Activated CD4-positive, alpha-beta T cell treated with anti-CD3 and anti-CD28 coated beads for 1 hour (primary cell): ENCODE results near the gene VTCN1.

Experiments used
- DNase-seq: peaks from one replicate; pipeline ENCODE4 v3.0.0-alpha.2; 2020

The VTCN1 gene

DNA sequence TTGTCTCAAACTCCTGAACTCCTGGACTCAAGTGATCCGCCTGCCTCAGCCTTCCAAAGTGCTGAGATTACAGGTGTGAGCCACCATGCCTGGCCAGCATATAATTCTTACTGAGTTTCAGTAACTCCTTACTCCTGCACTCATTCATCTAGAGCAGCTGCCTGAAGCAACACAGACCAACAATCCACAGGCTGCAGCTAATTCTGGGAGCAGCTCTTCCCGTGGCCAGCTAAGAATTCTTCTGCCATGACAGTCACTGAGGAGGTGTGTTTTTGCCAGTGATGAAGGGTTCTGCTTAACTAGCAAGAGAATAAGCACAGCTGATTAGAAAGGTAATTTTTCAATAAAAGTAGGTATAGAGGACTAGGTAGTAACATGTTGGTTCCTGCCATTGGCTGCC is 5.4 kb downstream of the VTCN1 start:
- DNase-seq, result no peak

- no peak for DNase-seq
These were observed 8.9 kb downstream of the VTCN1 start for GRCh38 chr1:117201808-117202207.

- DNase-seq, result no peak
These were observed 12.6 kb downstream of the VTCN1 start for GRCh38 chr1:117198097-117198496.

DNA sequence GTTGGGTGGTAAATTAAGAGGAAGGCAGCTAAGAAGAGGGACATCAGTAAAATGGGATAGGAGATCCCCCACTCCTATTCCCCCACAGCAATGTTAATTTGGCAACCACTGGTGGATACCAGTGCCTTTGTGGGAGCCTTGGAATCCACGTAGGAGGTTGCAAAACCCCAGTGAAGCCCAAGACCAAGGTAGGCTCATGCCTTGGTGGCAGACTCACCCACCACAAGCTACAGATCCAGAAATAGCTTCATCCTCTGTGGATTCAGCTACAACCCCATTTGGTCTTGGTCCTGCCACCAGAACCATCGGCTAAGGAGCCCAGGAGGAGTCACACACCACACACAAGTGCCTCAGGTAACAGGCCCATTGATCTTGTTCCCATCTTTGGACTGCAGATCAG is 21.0 kb downstream of the VTCN1 start:
- no peak for DNase-seq

DNA sequence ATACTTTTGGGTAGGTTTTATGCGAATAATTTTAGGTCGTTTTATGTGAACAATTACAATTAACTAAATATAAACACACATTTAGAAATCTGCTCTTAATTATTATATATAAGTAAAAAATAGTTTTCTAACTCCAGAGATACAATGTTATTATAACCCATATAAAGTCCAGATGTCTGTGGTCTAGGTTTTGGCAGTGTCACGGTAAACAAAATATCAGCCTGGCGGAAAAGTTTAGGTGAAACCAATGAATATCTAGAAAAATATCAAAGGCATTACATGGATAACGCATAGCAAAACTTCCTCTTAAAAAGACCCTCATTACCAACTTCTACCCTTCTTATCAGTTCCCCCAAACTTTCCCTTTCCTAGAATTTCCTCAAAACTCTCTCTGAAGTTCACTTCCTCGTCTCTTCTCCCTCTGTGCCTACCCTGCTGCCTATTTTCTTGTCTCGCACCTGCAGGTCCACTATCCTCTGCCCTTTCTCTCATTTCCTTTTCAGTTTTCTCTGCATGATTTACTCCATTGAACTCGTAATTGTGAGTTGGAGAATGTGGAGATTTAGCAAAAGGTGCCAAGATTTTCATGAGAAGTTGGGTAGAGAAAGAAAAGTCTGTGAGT is 21.8 kb downstream of the VTCN1 start:
- no peak for DNase-seq

GRCh38 chr1:117188170-117188815 is 22.4 kb downstream of the VTCN1 start:
- no peak for DNase-seq

GRCh38 chr1:117183112-117183511 is 27.6 kb downstream of the VTCN1 start:
- no peak for DNase-seq

- DNase-seq, result no peak
These were observed 28.4 kb downstream of the VTCN1 start for GRCh38 chr1:117182319-117182718.

- DNase-seq, result no peak
These were observed 29.1 kb downstream of the VTCN1 start for GRCh38 chr1:117181630-117182041.

GRCh38 chr1:117180147-117180967 is 30.4 kb downstream of the VTCN1 start:
- DNase-seq, result no peak

DNA sequence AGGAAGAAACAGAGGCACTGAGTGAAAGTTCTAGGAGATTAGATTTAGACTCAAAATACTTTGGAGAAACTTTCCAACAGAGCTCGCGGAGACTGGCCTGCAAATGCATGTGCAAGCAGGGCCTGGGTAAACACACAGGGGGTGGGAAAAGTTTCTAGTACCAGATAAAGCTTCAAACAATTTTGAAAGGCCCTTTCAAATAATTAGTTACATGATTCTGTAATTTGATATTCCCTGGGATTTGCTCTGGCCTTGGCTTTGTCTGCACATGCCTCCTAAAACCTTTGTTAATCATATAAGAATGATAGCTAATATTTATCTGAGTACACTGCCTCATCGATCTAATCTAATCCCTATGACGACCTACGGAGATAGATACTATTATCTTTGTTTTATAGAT is 31.3 kb downstream of the VTCN1 start:
- no peak for DNase-seq

DNA sequence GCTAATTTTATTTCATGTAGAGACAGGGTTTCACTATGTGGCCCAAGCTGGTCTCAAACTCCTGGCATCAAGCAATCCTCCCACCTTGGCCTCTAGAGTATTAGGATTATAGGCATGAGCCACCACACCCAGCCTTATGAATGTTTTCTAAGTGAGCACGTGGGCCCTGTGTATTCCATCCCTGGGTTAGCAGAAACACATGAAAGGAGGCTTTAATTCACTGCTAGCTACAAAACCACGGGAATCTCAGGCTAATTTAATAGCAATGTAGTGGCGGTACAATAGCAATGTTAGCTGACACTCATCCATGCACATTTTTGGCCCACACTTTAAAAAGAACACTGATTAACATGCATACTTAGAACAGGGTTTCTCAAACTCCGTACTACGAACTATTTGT is 32.0 kb downstream of the VTCN1 start:
- DNase-seq, result no peak

DNA sequence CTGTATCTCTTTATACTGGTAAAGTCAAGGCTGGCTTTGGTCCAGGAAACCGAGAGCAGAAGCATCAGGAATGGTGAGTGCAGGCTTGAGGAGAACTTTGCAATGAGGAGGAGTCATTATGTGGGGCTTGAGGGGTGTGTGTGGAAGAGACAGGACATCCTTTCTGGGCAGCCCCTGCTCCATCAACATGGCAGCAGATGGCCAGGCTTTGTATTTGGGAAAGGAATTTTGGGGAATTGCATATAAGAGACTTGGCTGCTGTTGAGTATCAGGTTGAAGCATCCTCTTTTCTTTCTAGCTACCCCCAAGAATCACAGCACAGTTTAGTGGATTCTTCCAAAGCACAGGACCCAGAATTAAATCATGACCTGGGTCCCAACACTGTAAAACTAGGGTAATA is 33.4 kb downstream of the VTCN1 start:
- no peak for DNase-seq

DNA sequence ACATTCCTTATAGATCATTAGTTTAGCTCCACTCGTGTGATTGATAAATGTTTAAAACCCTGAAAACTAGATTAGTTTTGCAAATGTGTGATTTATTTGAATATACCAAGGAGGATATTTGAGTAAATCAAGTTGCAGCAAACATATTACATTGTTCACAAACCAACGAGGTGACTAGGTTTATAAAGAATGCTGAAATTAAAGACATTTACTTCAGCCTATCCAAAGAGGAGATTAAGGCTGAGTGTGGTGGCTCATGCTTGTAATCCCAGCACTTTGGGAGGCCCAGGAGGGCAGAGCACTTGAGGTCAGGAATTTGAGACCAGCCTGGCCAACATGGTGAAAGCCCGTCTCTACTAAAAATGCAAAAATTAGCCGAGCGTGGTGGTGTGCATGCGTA is 34.1 kb downstream of the VTCN1 start:
- no peak for DNase-seq

GRCh38 chr1:117174851-117175250 is 35.9 kb downstream of the VTCN1 start:
- no peak for DNase-seq

GRCh38 chr1:117173691-117174090 is 37.0 kb downstream of the VTCN1 start:
- DNase-seq, result no peak

- DNase-seq, result no peak
These were observed 37.7 kb downstream of the VTCN1 start for GRCh38 chr1:117173006-117173405.

DNA sequence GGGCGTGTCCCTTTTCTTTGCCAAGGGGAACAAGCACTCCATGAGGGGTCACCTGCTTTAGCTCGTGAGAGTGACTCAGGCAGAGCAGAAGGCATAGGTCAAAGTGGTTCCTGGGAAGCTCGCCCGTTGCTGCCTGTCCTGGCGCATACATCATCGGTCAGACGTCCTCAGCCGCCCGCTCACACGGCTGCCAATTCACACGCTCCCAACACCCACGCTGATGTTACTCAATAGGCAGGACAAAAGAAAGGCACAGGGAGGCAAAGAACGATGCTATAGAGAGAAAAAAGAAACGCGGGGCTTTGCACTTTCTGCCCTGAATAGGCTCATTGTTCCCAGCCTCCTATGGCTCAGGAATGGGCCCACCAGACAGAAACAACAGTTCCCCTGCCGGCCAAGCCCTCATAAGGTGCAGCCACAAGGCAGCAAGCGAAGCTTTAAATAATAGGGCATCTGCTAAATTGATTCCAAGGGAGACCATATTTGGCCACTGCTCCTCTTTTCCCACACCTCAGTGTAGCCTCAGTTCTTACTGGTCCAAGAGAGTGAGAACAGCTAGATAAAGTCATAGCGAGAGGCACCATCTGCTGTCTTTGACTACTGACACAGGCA is 38.7 kb downstream of the VTCN1 start:
- no peak for DNase-seq

DNA sequence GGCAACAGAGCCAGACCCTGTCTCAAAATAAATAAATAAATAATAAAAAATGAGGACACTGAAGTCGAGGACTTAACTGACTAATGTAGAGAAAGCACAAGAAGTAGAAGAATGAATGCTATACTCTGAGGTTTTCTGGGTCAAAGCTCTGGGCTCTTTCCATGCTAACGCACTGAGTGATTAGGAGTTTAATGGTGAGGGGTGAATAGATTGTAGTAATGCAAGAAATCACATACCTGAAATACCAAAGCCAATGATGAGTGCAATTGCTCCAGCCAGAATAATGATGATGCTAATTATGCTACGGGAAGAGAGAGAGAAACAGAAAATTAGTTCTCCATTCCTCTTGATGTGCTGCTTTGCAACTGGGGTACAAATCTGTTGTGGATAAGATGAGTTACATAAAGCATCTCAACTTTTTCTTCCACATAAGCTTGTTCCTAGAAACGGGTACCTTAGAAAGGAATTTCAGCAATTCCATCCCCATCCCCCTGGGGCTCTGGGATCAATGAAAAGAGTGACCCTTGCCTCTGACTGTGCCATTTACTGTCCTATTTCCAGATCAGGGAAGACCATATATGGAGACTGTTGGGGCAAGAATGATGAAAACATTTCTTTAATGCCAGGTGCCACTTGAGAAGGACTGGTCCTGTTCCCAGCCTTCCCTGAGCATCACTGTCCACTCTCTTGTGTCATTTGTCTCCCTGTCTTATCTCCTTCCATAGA is 40.7 kb downstream of the VTCN1 start:
- DNase-seq, result no peak

- no peak for DNase-seq
These were observed 43.3 kb downstream of the VTCN1 start for GRCh38 chr1:117167402-117167801.

GRCh38 chr1:117166076-117166475 is 44.7 kb downstream of the VTCN1 start:
- DNase-seq, result no peak

- DNase-seq, result no peak
These were observed 46.5 kb downstream of the VTCN1 start for GRCh38 chr1:117164209-117164608.

GRCh38 chr1:117162816-117163215 is 47.9 kb downstream of the VTCN1 start:
- DNase-seq, result no peak
